Activated T-cell treated with anti-CD3 and anti-CD28 coated beads, Interleukin-2, amount 50 U/mL, for 4 hours (primary cell): ENCODE data around the gene KMT2D. TPM values are rescaled to one million over a fixed set of nuclear protein-coding genes. Genes with fewer than 3 reads are reported as not detected.

Experiments
- ATAC-seq, 2 donors: fragments of 200-7000 bp; cut with Tn5 transposase; one replicate each; pipeline ENCODE4 v1.10.0; 2021
- DNase-seq: peaks from one replicate; pipeline ENCODE4 v3.0.0-alpha.2; 2020
- H3K27me3 Mint-ChIP-seq: one replicate; pipeline ENCODE4 v1.8.0; 2021; ENCODE audit warnings: low read depth, mixed read lengths
- H3K36me3 Mint-ChIP-seq: one replicate; pipeline ENCODE4 v1.8.0; 2022; ENCODE audit warnings: mixed read lengths; ENCODE audit not compliant: insufficient read depth
- H3K4me1 Mint-ChIP-seq: one replicate; pipeline ENCODE4 v1.8.0; 2021; ENCODE audit warnings: low read depth, mixed read lengths
- H3K4me3 Mint-ChIP-seq: one replicate; pipeline ENCODE4 v1.8.0; 2021; ENCODE audit warnings: mild to moderate bottlenecking, moderate library complexity, mixed read lengths
- H3K9me3 Mint-ChIP-seq: one replicate; pipeline ENCODE4 v1.8.0; 2021; ENCODE audit warnings: mixed read lengths
- total RNA-seq, 3 donors: library from RNA; stranded (reverse); gene quantifications; one replicate each; pipeline ENCODE4 v1.2.1, GENCODE V29; 2021

The KMT2D gene
- total RNA-seq, 3 donors from 2014 or later: 102 to 106 (median 105) TPM

DNA sequence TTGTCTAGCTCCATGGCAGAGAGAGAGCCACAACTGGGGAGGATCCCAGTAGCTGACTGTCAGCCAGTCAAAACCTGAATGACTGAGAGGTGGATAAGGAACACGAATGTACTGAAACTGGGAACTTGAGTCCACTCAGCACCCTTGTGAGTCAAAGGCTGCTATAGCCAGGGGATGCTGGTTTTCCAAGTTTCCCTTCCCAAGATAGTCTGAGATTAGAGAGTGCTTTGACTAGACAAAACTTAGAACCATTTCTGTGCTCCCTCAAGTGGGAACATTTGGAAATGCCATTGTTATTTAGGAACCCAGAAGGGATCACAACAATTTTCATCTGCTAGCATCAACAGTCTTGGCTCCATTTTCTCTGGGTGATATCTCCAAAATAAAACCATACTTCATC, 46.0 kb downstream of the KMT2D start:
- Mint-ChIP-seq H3K36me3 (peaks cover 24% of the 10 kb centered on the region), H3K4me1 (peaks cover 31% of the 10 kb centered on the region)

DNA sequence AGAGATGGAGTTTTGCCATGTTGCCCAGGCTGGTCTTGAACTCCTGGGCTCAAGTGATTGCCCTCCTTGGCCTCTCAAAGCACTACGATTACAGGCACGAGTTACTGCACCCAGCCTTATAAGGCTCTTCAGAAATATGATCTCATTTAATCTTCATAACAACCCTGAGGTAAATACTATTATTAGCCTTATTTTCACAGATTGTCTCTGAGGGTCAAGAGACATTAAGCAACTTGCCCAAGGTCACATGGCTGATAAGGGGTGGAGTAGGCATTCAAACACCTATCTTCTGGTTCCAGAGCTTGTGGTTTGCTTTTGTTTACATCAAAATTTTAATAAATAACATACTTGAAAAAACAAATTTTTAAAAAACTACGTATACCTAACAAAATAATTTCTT, 47.2 kb downstream of the KMT2D start:
- no peaks in the 10 kb centered on the region for H3K27me3 Mint-ChIP-seq
- ATAC-seq (no peak), DNase-seq (no peak)
- no peaks in the 10 kb centered on the region for H3K9me3 Mint-ChIP-seq
- peaks cover 26% of the 10 kb centered on the region for H3K4me1 Mint-ChIP-seq
- no peak overlapping the region for H3K4me3 Mint-ChIP-seq
- peaks cover 27% of the 10 kb centered on the region for H3K36me3 Mint-ChIP-seq

More for the DNA sequence above, 46.0 kb downstream of the KMT2D start:
- Mint-ChIP-seq H3K9me3 (no peaks in the 10 kb centered on the region), H3K27me3 (no peaks in the 10 kb centered on the region), H3K4me3 (no peak overlapping the region)
- ATAC-seq (no peak), DNase-seq (no peak)

DNA sequence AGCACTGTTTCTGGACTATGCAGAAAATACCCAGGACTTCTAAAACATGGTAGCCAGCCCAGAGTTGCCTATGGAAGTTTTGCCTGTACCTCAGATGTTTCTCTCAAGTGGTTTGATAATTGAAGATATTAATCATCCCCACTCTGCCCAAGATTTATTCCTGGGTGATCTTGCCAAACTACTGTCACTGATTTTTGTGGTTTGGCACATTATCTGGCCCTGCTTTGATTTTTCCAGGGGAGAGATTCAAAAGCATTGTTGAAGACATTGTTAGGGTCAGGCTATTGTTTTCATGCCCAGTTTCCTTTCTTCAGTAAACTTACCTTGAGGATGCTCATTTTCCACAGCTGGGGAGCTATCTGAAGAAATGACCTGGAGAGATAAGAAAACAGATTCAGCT, 47.9 kb downstream of the KMT2D start:
- H3K27me3 Mint-ChIP-seq: no peaks in the 10 kb centered on the region
- no peak overlapping the region for H3K4me3 Mint-ChIP-seq
- ATAC-seq: no peak
- no peaks in the 10 kb centered on the region for H3K9me3 Mint-ChIP-seq
- no peak for DNase-seq
- peaks cover 23% of the 10 kb centered on the region for H3K4me1 Mint-ChIP-seq
- peaks cover 33% of the 10 kb centered on the region for H3K36me3 Mint-ChIP-seq

Other genes with a start within 250 kb of the KMT2D start
- 1 to 10 TPM; 1.7 to 3.5 (median 2.3) TPM for gene CACNB3, start 242.3 kb downstream of the KMT2D start, total RNA-seq
- 100 to 1,000 TPM; 117 to 127 (median 126) TPM for gene DDX23, start 208.6 kb downstream of the KMT2D start, total RNA-seq
- 1 to 10 TPM; 1.3 to 2.2 (median 2.0) TPM for gene RND1, start 194.9 kb downstream of the KMT2D start, total RNA-seq
- 100 to 1,000 TPM; 119 to 171 (median 134) TPM for gene FKBP11, start 135.3 kb downstream of the KMT2D start, total RNA-seq
- gene ARF3, start 103.3 kb downstream of the KMT2D start, total RNA-seq: 100 to 1,000 TPM in 2 of 3 donors, 10 to 100 TPM in 1; 98.6 to 110 (median 109) TPM
- gene WNT10B, start 89.1 kb downstream of the KMT2D start, total RNA-seq: under 1 TPM; 0.13 to 0.46 (median 0.24) TPM
- gene WNT1, start 82.5 kb downstream of the KMT2D start, total RNA-seq: not detected
- gene DDN, start 61.4 kb downstream of the KMT2D start, total RNA-seq: 1 to 10 TPM in 2 of 3 donors, under 1 TPM in 1; 0.57 to 1.4 (median 1.2) TPM
- gene PRKAG1, start 42.0 kb downstream of the KMT2D start, total RNA-seq: 10 to 100 TPM; 68.1 to 70.6 (median 68.4) TPM
- 1 to 10 TPM; 4.5 to 5.2 (median 4.5) TPM for gene RHEBL1, start 9.2 kb upstream of the KMT2D start, total RNA-seq
- under 1 TPM in 1 of 3 donors, not detected in 2; 0.11 TPM for gene DHH, start 34.0 kb upstream of the KMT2D start, total RNA-seq
- gene LMBR1L, start 50.1 kb upstream of the KMT2D start, total RNA-seq: 10 to 100 TPM; 27.5 to 35.5 (median 28.8) TPM
- gene TUBA1B, start 70.6 kb upstream of the KMT2D start, total RNA-seq: 1,000 to 10,000 TPM; 2,095 to 2,519 (median 2,182) TPM
- 10 to 100 TPM; 23.5 to 37.0 (median 24.7) TPM for gene TUBA1A, start 128.3 kb upstream of the KMT2D start, total RNA-seq
- gene TUBA1C, start 204.3 kb upstream of the KMT2D start, total RNA-seq: 100 to 1,000 TPM; 529 to 597 (median 572) TPM
- not detected for gene PRPH, start 234.4 kb upstream of the KMT2D start, total RNA-seq